Activated CD4-positive, CD25-positive, alpha-beta regulatory T cell treated with anti-CD3 and anti-CD28 coated beads, Interleukin-2, amount 50 U/mL, for 24 hours (primary cell): ENCODE results near the gene CCR9.
A peak's percentile ranks its signal among the peaks of the same experiment; 100 is the strongest.
"Not testable (repeated sequence)": the region's sequence is repeated elsewhere in the genome, so short reads cannot be mapped to it uniquely, and the experiment has no call there.

Source experiments
- ATAC-seq, 2 donors: fragments of 150-1000 bp; cut with Tn5 transposase; one replicate each; pipeline ENCODE4 v1.10.0; 2021; ENCODE audit warnings: mild to moderate bottlenecking in 1 of 2, moderate library complexity in 1 of 2

CCR9 gene

GRCh38 chr3:45885979-45886705, at the start of gene CCR9:
CCR9 (plus strand) TSS chr3:45886543; CDS start chr3:45894934, 8,391 bp downstream.
- no peak for ATAC-seq

- no peak for ATAC-seq
Measured at GRCh38 chr3:45838466-45838865, 47.9 kb upstream of the CCR9 start.

- peak; percentile 28 to 32 for ATAC-seq
Measured at GRCh38 chr3:45841420-45841756, 45.0 kb upstream of the CCR9 start.

- ATAC-seq, result peak; percentile 94 to 96
Measured at GRCh38 chr3:45841757-45842491, 44.4 kb upstream of the CCR9 start, which contains the start of gene LZTFL1. LZTFL1 (minus strand) TSS chr3:45842119; CDS start chr3:45841991, 128 bp downstream.

- ATAC-seq, result no peak
Measured at GRCh38 chr3:45842851-45843625, 43.3 kb upstream of the CCR9 start.

GRCh38 chr3:45844616-45845015, 41.7 kb upstream of the CCR9 start:
- no peak for ATAC-seq

GRCh38 chr3:45848392-45848791, 38.0 kb upstream of the CCR9 start:
- ATAC-seq, result no peak

GRCh38 chr3:45852828-45853227, 33.5 kb upstream of the CCR9 start:
- ATAC-seq, result no peak

- ATAC-seq, result not testable (repeated sequence)
Measured at GRCh38 chr3:45856323-45856722, 30.0 kb upstream of the CCR9 start.

- ATAC-seq, result not testable (repeated sequence)
Measured at GRCh38 chr3:45857024-45857423, 29.3 kb upstream of the CCR9 start.

- no peak for ATAC-seq
Measured at GRCh38 chr3:45858809-45859543, 27.4 kb upstream of the CCR9 start.

- no peak for ATAC-seq
Measured at GRCh38 chr3:45860481-45860880, 25.9 kb upstream of the CCR9 start.

- ATAC-seq, result peak; percentile 74 to 76
Measured at GRCh38 chr3:45861043-45861719, 25.2 kb upstream of the CCR9 start.

- peak; percentile 48 to 67 for ATAC-seq
Measured at GRCh38 chr3:45864760-45865519, 21.4 kb upstream of the CCR9 start.

- no peak for ATAC-seq
Measured at GRCh38 chr3:45865563-45865962, 20.8 kb upstream of the CCR9 start.

- ATAC-seq, result no peak
Measured at GRCh38 chr3:45868213-45868612, 18.1 kb upstream of the CCR9 start.

GRCh38 chr3:45868650-45869049, 17.7 kb upstream of the CCR9 start:
- ATAC-seq, result no peak

GRCh38 chr3:45869638-45870037, 16.7 kb upstream of the CCR9 start:
- ATAC-seq, result no peak

- ATAC-seq, result peak; percentile 84 to 89
Measured at GRCh38 chr3:45870099-45870498, 16.2 kb upstream of the CCR9 start.

GRCh38 chr3:45871780-45872179, 14.6 kb upstream of the CCR9 start:
- no peak for ATAC-seq

GRCh38 chr3:45872569-45872968, 13.8 kb upstream of the CCR9 start:
- no peak for ATAC-seq
